ENCODE results near the gene GJB3. TPM values are rescaled to one million over a fixed set of nuclear protein-coding genes. Genes with fewer than 3 reads are reported as not detected.

GJB3 gene
- total RNA-seq, 4 donors from 2014 or later = 1.5 to 1.9 (median 1.7) TPM; not detected in 1

DNA sequence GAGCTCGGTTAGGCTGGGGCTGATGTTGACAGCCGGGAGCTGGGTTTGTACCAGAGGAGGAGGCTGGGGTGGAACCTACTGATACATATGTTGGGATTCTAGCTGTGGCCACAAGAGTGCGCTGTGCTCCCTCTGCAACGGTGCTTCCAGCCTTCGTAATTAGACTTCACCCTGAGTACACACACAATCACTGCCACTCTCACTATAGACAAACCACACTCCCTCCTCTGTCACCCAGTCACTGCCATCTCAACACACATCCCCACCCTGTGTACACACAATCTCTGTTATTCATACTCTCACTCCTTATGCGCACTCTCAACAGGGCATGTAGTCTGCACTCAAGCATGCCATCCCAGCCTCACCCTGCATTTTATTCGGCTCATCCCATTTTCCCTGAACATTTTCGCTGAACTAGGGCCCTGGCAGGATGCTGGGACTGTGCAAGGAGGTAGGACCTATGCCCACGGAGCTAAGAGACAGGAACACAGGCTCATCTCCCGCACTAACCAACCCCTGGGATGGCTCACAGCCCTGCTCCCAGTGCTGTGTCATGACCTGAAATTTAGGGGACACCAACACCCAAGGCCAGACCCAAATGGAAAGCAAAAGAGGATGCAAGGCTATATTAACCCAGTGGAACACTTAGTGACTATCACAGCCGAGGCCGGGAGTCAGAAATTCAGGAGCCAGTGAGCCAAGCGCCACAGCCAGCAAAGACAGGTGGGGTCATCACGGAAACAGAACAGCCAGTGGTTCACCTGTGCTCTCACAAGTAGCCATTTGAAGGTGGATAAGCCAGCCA is 5.7 kb downstream of the GJB3 start:
- H3K27ac ChIP-seq = no peak overlapping the region
- H3K4me3 ChIP-seq = no peak overlapping the region
- TF ChIP-seq POLR2A (IDR thresholded peaks at IDR 0.05) = no peak
- TF ChIP-seq, protein P1, sequence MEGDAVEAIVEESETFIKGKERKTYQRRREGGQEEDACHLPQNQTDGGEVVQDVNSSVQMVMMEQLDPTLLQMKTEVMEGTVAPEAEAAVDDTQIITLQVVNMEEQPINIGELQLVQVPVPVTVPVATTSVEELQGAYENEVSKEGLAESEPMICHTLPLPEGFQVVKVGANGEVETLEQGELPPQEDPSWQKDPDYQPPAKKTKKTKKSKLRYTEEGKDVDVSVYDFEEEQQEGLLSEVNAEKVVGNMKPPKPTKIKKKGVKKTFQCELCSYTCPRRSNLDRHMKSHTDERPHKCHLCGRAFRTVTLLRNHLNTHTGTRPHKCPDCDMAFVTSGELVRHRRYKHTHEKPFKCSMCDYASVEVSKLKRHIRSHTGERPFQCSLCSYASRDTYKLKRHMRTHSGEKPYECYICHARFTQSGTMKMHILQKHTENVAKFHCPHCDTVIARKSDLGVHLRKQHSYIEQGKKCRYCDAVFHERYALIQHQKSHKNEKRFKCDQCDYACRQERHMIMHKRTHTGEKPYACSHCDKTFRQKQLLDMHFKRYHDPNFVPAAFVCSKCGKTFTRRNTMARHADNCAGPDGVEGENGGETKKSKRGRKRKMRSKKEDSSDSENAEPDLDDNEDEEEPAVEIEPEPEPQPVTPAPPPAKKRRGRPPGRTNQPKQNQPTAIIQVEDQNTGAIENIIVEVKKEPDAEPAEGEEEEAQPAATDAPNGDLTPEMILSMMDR (IDR thresholded peaks at IDR 0.05) = peak; percentile 40 to 83 (median 78)
- H3K27me3 ChIP-seq = peaks cover 0 to 6% of the 10 kb centered on the region in 2 donors
- no peaks in the 10 kb centered on the region for H3K36me3 ChIP-seq
- peak; percentile 44 to 87 (median 81) for DNase-seq
- peaks cover 0 to 12% (median under 1%) of the 10 kb centered on the region in 4 donors for H3K4me1 ChIP-seq
- no peaks in the 10 kb centered on the region for H3K9me3 ChIP-seq

DNA sequence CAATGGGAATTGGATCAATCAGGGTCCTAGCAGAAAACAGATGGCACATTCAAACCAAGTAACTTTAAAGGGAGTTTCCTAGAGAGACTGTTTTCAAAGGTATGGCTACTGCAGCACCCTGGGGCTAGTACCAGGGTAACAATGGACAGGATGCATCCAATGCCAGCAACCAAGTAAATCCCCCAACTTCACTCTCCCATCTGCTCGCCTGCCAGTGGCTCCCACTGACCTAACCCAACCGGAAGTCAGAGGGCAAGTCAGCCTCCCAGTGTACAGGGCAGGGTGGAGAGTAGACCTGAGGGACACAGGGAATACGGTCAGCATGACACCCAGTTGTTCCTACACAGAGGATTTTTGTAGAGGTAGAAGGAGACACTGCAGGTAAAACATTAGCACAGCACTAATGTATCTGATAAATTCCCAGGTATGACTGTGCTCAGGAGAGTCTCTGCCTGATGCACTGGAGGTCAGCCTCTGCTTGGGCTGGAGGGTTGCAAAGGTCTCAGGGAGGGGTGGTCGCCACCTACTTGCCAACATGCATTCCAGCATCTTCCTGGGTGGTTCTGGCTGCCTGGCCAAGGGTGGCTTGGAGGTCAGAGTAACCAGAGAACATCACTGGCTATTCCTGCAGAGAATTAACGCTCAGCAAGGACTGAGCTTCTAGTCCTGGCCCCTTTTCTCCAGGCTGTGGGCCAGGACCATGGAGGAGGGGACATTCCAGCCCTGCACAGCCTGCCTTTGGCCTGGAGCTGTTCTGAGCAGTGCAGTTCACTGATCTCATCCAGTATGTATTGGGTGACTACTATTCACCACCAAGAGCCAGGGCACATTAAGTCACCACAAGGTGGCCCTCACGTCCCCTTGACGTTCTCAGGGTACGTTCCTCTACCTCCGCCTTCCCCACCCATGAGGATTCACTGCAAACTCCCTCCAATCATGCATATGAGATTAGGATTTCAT is 6.7 kb downstream of the GJB3 start:
- H3K4me1 ChIP-seq = peaks cover 0 to 6% (median 1%) of the 10 kb centered on the region in 4 donors
- DNase-seq = no peak
- H3K27me3 ChIP-seq = no peaks in the 10 kb centered on the region
- H3K9me3 ChIP-seq = no peaks in the 10 kb centered on the region
- no peaks in the 10 kb centered on the region for H3K36me3 ChIP-seq
- no peak overlapping the region for H3K4me3 ChIP-seq
- H3K27ac ChIP-seq = no peak overlapping the region
- TF ChIP-seq, protein P1 (IDR thresholded peaks at IDR 0.05) = no peak
- no peak for TF ChIP-seq POLR2A (IDR thresholded peaks at IDR 0.05)

DNA sequence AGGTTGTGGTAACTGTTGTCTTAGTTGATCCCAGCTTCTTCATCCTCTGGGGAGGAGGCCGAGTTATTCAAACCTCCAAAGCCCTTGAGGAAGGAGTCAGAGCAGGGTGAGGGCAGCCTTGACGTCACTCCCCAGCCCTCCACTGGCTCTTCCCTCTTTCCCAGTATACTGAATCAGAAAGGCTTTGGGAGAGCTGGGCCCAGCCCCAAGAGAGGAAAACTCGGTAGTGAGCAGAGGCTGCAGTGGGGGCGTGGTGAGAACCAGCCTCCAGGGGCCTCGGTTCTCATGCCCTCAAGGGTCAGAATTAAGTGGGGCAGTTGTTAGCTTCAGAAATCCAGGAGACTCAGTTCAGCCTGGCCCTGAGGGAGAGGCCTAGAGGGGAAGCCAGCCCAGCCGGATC is 10.0 kb downstream of the GJB3 start:
- H3K27ac ChIP-seq = no peak overlapping the region
- H3K27me3 ChIP-seq = no peaks in the 10 kb centered on the region
- peaks cover 0 to 6% (median 3%) of the 10 kb centered on the region in 4 donors for H3K4me1 ChIP-seq
- H3K4me3 ChIP-seq = no peak overlapping the region
- H3K9me3 ChIP-seq = no peaks in the 10 kb centered on the region
- H3K36me3 ChIP-seq = no peaks in the 10 kb centered on the region
- TF ChIP-seq, protein P1 (IDR thresholded peaks at IDR 0.05) = no peak
- no peak for TF ChIP-seq POLR2A (IDR thresholded peaks at IDR 0.05)
- DNase-seq = no peak

DNA sequence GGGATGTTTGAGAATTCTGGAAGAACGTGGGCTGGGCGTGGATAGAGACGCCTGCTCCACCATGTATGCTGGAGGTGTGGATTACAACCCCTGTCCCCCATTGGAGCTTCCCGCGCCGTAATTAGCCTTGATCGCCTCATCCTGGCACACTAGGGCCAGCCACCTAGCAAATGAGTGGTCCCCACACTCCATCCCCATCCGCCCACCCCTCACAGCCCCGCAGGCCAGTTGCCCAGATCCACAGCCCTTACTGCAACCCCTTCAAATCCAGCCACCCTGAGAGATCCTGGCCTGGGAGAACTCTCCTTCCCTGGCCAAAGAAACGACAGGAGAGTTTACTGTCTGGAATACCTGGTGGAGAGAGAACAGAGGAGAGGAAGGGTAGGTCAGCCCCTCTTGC is 11.4 kb downstream of the GJB3 start:
- H3K4me1 ChIP-seq = peaks cover 0 to 5% (median 0%) of the 10 kb centered on the region in 4 donors
- no peaks in the 10 kb centered on the region for H3K27me3 ChIP-seq
- no peak for DNase-seq
- H3K27ac ChIP-seq = peak overlapping the region in 1 of 4 donors; percentile 49
- TF ChIP-seq POLR2A (IDR thresholded peaks at IDR 0.05) = no peak
- TF ChIP-seq, protein P1 (IDR thresholded peaks at IDR 0.05) = no peak
- H3K9me3 ChIP-seq = no peaks in the 10 kb centered on the region
- no peak overlapping the region for H3K4me3 ChIP-seq
- no peaks in the 10 kb centered on the region for H3K36me3 ChIP-seq

DNA sequence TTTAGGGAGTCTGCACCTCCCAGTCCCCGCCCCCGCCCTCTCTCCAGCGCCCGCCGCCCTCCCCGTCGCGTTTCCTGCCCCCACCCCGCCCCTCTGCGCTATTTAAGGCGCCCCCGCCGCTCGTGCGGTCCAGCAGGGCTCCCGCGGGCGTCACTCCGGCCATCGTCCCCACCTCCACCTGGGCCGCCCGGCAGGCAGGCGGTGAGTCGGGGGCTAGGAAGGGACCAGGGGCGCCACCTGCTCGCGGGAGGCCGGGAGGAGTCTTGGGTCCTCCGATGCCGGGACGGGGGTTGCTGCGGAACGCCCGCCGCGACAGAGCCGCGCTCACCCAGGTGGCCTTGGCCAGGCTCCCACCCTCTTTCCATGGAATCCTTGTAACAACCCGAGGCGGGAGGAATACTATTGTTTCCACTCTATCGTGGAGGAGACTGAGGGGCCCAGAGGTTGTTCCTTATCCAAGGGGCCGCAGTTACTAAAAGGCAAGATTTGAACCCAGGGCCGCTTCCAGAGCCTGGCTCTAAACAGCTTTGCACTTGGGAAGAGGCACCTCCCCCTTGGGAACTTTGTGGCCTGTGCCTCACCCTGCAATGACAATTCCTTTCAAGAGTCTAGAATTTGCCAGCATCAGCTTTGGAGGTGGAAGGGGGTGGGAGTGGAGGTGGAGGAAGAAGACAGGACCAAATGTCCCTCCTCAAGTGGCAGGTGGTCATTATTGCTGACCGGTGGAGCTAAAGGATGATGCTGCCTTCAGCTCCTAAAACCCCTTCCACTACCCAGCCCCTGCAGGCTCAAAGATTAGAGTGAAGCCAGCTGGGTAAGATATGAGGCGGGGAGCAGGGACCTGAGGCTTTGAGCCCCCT is 12.1 kb downstream of the GJB3 start, which contains the start of gene GJA4:
GJA4 (plus strand) TSS at position 132 of the 860 bp plus-strand sequence. CDS start 1,215 bp downstream, outside the sequence.
- no peaks in the 10 kb centered on the region for H3K9me3 ChIP-seq
- TF ChIP-seq, protein P1 (IDR thresholded peaks at IDR 0.05) = no peak
- TF ChIP-seq POLR2A (IDR thresholded peaks at IDR 0.05) = no peak
- peak within 1 kb of the TSS in 3 of 4 donors; percentile 22 to 42 (median 36) for H3K4me3 ChIP-seq
- no peak for DNase-seq
- H3K4me1 ChIP-seq = peaks cover 0 to 5% (median 0%) of the 10 kb centered on the region in 4 donors
- peak within 1 kb of the TSS in 2 of 4 donors; percentile 39 to 49 for H3K27ac ChIP-seq
- no peaks in the 10 kb centered on the region for H3K36me3 ChIP-seq
- H3K27me3 ChIP-seq = no peaks in the 10 kb centered on the region

Data from Peyer's patch (tissue), 4 donors.